ENCODE measurements around the gene ABHD2.
A peak's percentile ranks its signal among the peaks of the same experiment; 100 is the strongest.

- TF ChIP-seq, protein P1, sequence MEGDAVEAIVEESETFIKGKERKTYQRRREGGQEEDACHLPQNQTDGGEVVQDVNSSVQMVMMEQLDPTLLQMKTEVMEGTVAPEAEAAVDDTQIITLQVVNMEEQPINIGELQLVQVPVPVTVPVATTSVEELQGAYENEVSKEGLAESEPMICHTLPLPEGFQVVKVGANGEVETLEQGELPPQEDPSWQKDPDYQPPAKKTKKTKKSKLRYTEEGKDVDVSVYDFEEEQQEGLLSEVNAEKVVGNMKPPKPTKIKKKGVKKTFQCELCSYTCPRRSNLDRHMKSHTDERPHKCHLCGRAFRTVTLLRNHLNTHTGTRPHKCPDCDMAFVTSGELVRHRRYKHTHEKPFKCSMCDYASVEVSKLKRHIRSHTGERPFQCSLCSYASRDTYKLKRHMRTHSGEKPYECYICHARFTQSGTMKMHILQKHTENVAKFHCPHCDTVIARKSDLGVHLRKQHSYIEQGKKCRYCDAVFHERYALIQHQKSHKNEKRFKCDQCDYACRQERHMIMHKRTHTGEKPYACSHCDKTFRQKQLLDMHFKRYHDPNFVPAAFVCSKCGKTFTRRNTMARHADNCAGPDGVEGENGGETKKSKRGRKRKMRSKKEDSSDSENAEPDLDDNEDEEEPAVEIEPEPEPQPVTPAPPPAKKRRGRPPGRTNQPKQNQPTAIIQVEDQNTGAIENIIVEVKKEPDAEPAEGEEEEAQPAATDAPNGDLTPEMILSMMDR (IDR thresholded peaks at IDR 0.05), result peak; percentile 36 to 56 (median 40)
- TF ChIP-seq POLR2A (IDR thresholded peaks at IDR 0.05), result no peak
These were observed 41.0 kb downstream of the ABHD2 start for GRCh38 chr15:89129123-89129815.

Measured in tibial nerve (tissue), 3 donors.